SK-N-SH (cell line): ENCODE results near the gene BTNL8. TPM values are rescaled to one million over a fixed set of nuclear protein-coding genes. Genes with fewer than 3 reads are reported as not detected.
A peak's percentile ranks its signal among the peaks of the same experiment; 100 is the strongest.

Experiments
- ELF1 ChIP-seq: IDR thresholded peaks from 2 replicates; pipeline ENCODE4 v1.4.0; 2012
- EP300 ChIP-seq, 2 experiments: IDR thresholded peaks; 2 replicates each; pipeline versions ENCODE4 v1.4.0 to v1.6.1; 2012; ENCODE audit warnings: borderline replicate concordance in 1 of 2, low read depth in 1 of 2, low read length in 1 of 2
- EZH2phosphoT487 ChIP-seq: fragments of 200-600 bp; sonication (generic); IDR thresholded peaks from 2 replicates; pipeline ENCODE4 v1.6.1; 2017; ENCODE audit warnings: low read depth, mixed run types, mild to moderate bottlenecking, antibody characterized with exemption, moderate library complexity, borderline replicate concordance
- FOSL2 ChIP-seq: IDR thresholded peaks from 2 replicates; pipeline ENCODE4 v1.4.0; 2012; ENCODE audit warnings: low read depth, mild to moderate bottlenecking, moderate library complexity, borderline replicate concordance
- GABPA ChIP-seq: IDR thresholded peaks from 2 replicates; pipeline ENCODE4 v1.4.0; 2012; ENCODE audit warnings: low read depth, mild to moderate bottlenecking
- MAX ChIP-seq: IDR thresholded peaks from 2 replicates; pipeline ENCODE4 v1.4.0; 2012; ENCODE audit warnings: low read depth
- MXI1 ChIP-seq: IDR thresholded peaks from 2 replicates; pipeline ENCODE4 v1.6.1; 2012; ENCODE audit warnings: mild to moderate bottlenecking, low read depth, low read length, improper control_type of control experiment
- REST ChIP-seq: IDR thresholded peaks from 2 replicates; pipeline ENCODE4 v1.6.1; 2012; ENCODE audit warnings: mild to moderate bottlenecking, low read depth, low read length, moderate library complexity
- RXRA ChIP-seq: IDR thresholded peaks from 2 replicates; pipeline ENCODE4 v1.4.0; 2012; ENCODE audit warnings: low read depth, mild to moderate bottlenecking, borderline replicate concordance
- SIN3A ChIP-seq: IDR thresholded peaks from 2 replicates; pipeline ENCODE4 v1.6.1; 2012; ENCODE audit warnings: low read depth, mild to moderate bottlenecking, low read length, moderate library complexity, borderline replicate concordance
- SMC3 ChIP-seq: IDR thresholded peaks from 2 replicates; pipeline ENCODE4 v1.6.1; 2012; ENCODE audit warnings: low read depth, low read length, improper control_type of control experiment
- TAF1 ChIP-seq: IDR thresholded peaks from 2 replicates; pipeline ENCODE4 v1.6.1; 2012; ENCODE audit warnings: low read depth, mild to moderate bottlenecking, low read length, moderate library complexity, borderline replicate concordance
- TCF12 ChIP-seq: IDR thresholded peaks from 2 replicates; pipeline ENCODE4 v1.4.0; 2012
- polyA plus RNA-seq, 3 experiments: library from polyadenylated mRNA; depleted of rRNA; stranded (reverse); fragments of >200 nt; gene quantifications; 2 replicates each; pipeline ENCODE4 v1.2.3, GENCODE V29; 2012
- TF ChIP-seq, protein P1 (sequence below): fragments of 150-350 bp; IDR thresholded peaks from 2 replicates; pipeline ENCODE4 v1.6.1; 2017; ENCODE audit warnings: antibody characterized with exemption, low read length, low read depth, borderline replicate concordance
- TF ChIP-seq, protein P2 (sequence below): fragments of 150-350 bp; IDR thresholded peaks from 2 replicates; pipeline ENCODE4 v1.6.1; 2016; ENCODE audit warnings: mild to moderate bottlenecking, low read depth, low read length

BTNL8 gene
- polyA plus RNA-seq, 1 of the 3 experiments (the other 2 are of a cell fraction) = not detected

DNA sequence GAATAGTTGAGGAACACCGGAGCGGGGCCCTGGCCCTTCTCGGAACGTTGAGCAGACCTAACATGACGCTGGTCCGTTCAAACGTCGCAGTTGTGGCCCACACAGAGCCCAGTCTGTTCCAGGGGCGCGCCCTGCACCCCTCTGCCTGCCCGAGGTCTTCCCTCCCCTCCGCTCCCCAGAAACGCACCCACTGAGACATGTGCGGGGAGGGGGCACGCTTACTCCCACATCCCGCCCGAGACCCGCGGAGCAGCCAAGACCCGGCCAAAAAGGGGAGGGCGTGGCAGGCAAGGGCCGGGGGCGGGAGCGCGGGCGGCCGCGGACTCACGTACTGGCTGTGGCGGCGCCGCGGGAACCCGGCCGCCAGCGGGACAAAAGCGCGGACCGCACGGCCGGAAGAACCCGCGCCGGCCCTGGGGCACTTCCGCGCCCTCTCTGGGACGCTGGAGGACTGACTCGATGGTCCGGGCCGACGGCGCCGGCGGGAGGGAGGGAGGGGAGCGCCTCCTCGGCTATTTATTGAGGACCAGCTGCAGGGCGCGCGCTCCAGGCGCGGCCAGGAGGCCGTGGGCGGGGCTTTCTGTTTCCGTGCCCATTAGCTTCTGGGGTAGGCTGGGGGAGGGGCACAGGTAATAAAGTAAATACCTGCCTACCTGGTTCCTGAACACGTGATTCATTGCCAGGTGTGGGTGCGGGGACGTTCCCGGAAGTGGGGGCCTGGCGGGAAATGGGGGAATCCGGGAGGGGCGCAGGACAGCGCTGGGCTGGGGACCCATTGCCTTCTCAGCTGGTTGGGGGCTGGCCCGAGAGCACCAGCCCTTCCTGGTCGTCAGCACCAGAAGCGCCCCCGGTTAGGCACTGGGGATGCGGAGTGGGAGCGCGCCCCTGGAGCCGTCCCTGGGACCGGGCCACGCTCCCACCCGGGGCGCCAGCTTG lies 37.8 kb upstream of the BTNL8 start, which contains the start of gene ZFP62 (continued):
- peak; percentile 64 for TF ChIP-seq TAF1
- peak; percentile 20; the same call in 1 of the 2 replicates for TF ChIP-seq TCF12
- peak in 1 of 2 experiments; percentile 31; a peak in 1 of 4 replicates for TF ChIP-seq EP300 (IDR thresholded peaks at IDR 0.05; ENCODE audit: borderline replicate concordance in 1 of 2, low read depth in 1 of 2, low read length in 1 of 2)
- no peak for TF ChIP-seq FOSL2
- no peak for TF ChIP-seq RXRA
- TF ChIP-seq GABPA = peak; percentile 89
- TF ChIP-seq ELF1 = peak; percentile 69
- peak; percentile 9 for TF ChIP-seq MXI1
- peak; percentile 62; the same call in 1 of the 2 replicates for TF ChIP-seq MAX
- TF ChIP-seq SIN3A = peak; percentile 76; the same call in 1 of the 2 replicates
- TF ChIP-seq, protein P1, sequence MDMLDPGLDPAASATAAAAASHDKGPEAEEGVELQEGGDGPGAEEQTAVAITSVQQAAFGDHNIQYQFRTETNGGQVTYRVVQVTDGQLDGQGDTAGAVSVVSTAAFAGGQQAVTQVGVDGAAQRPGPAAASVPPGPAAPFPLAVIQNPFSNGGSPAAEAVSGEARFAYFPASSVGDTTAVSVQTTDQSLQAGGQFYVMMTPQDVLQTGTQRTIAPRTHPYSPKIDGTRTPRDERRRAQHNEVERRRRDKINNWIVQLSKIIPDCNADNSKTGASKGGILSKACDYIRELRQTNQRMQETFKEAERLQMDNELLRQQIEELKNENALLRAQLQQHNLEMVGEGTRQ = no peak
- TF ChIP-seq SMC3 = no peak
- TF ChIP-seq, protein P2, sequence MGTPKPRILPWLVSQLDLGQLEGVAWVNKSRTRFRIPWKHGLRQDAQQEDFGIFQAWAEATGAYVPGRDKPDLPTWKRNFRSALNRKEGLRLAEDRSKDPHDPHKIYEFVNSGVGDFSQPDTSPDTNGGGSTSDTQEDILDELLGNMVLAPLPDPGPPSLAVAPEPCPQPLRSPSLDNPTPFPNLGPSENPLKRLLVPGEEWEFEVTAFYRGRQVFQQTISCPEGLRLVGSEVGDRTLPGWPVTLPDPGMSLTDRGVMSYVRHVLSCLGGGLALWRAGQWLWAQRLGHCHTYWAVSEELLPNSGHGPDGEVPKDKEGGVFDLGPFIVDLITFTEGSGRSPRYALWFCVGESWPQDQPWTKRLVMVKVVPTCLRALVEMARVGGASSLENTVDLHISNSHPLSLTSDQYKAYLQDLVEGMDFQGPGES = no peak
- TF ChIP-seq EZH2phosphoT487 = no peak
- no peak for TF ChIP-seq REST
